Measurements from ENCODE around the gene SMPD3.

GRCh38 chr16:68458551-68458950, 10.2 kb upstream of the SMPD3 start:
- no peak for TF ChIP-seq CTCF (conservative IDR thresholded peaks at IDR 0.05 in 1 of 2, IDR thresholded peaks at IDR 0.05 in 1 of 2; ENCODE audit: extremely low read depth in 1 of 2, insufficient read depth in 1 of 2, low read depth in 1 of 2, low read length in 2 of 2)
- no peak for TF ChIP-seq EZH2 (IDR thresholded peaks at IDR 0.05; ENCODE audit: borderline replicate concordance, low read length)
